Left lung (tissue), 10 donors: ENCODE results near the gene COPS7A. TPM values are rescaled to one million over a fixed set of nuclear protein-coding genes. Genes with fewer than 3 reads are reported as not detected.
"Not testable (repeated sequence)": the region's sequence is repeated elsewhere in the genome, so short reads cannot be mapped to it uniquely, and the experiment has no call there.

ENCODE experiments used
- ATAC-seq: fragments of 200-7000 bp; cut with Tn5 transposase; one replicate; pipeline ENCODE4 v1.9.1; 2020; ENCODE audit warnings: moderate library complexity
- DNase-seq, 4 donors: peaks; one replicate each; pipeline ENCODE4 v3.0.0-alpha.2; 2013 to 2020
- H3K27ac ChIP-seq, 2 donors: fragments of 200-600 bp; sonication (generic) in 1 of 2; one replicate each; pipeline versions ENCODE4 v1.5.0 to v1.8.0; 2020 to 2021
- H3K27me3 ChIP-seq, 2 donors: fragments of 200-600 bp; sonication (generic) in 1 of 2; one replicate each; pipeline versions ENCODE4 v1.5.0 to v1.8.0; 2020 to 2021
- H3K36me3 ChIP-seq, 2 donors: fragments of 200-600 bp; sonication (generic) in 1 of 2; one replicate each; pipeline versions ENCODE4 v1.5.0 to v1.8.0; 2020 to 2021
- H3K4me1 ChIP-seq, 2 donors: fragments of 200-600 bp; one replicate each; pipeline ENCODE4 v1.8.0; 2021
- H3K4me3 ChIP-seq, 2 donors: fragments of 200-600 bp; sonication (generic) in 1 of 2; one replicate each; pipeline versions ENCODE4 v1.5.0 to v1.8.0; 2020 to 2021; ENCODE audit warnings: mild to moderate bottlenecking in 1 of 2
- H3K9me3 ChIP-seq, 2 donors: fragments of 200-600 bp; sonication (generic) in 1 of 2; one replicate each; pipeline versions ENCODE4 v1.5.0 to v1.8.0; 2020 to 2021
- intact Hi-C, 2 donors: fragments of 100-400 bp; cut with DNase I; formaldehyde crosslinking; loops; one replicate each; pipeline versions ENCODE4 v1.11.2 to v1.14.2; 2022
- polyA plus RNA-seq, 6 donors: library from polyadenylated mRNA; unstranded; fragments of 120-200 nt; gene quantifications; one replicate each; pipeline ENCODE4 v1.2.1, GENCODE V29; 2013; ENCODE audit not compliant: insufficient read length in 6 of 6
- total RNA-seq, 2 donors: library from RNA; stranded (reverse); fragmentation: NEBNext Ultra II Directional; extraction: Animal tissue kit (Norgen Biotek cat#: 25700); gene quantifications; one replicate each; pipeline ENCODE4 v1.2.1, GENCODE V29; 2021
- TF ChIP-seq, protein P1 (sequence below), 2 donors: fragments of 200-600 bp; sonication (generic) in 1 of 2; IDR thresholded peaks; one replicate each; pipeline versions ENCODE4 v1.5.0 to v1.8.0; 2021; ENCODE audit warnings: antibody characterized with exemption in 2 of 2
- donor health status: DM: no; HTN: yes; CAD: no.
- donor health status: DM: no; HTN: no; CAD: no.

COPS7A gene
- total and polyA plus RNA-seq, 8 donors: 51.4 to 67.5 (median 54.1) TPM

- TF ChIP-seq, protein P1, sequence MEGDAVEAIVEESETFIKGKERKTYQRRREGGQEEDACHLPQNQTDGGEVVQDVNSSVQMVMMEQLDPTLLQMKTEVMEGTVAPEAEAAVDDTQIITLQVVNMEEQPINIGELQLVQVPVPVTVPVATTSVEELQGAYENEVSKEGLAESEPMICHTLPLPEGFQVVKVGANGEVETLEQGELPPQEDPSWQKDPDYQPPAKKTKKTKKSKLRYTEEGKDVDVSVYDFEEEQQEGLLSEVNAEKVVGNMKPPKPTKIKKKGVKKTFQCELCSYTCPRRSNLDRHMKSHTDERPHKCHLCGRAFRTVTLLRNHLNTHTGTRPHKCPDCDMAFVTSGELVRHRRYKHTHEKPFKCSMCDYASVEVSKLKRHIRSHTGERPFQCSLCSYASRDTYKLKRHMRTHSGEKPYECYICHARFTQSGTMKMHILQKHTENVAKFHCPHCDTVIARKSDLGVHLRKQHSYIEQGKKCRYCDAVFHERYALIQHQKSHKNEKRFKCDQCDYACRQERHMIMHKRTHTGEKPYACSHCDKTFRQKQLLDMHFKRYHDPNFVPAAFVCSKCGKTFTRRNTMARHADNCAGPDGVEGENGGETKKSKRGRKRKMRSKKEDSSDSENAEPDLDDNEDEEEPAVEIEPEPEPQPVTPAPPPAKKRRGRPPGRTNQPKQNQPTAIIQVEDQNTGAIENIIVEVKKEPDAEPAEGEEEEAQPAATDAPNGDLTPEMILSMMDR (IDR thresholded peaks at IDR 0.05): no peak
- Histone ChIP-seq H3K36me3 (no peaks in the 10 kb centered on the region), H3K9me3 (no peaks in the 10 kb centered on the region), H3K4me3 (peak within 1 kb of the TSS; percentile 22 to 28), H3K4me1 (peaks cover 6 to 15% of the 10 kb centered on the region in 2 donors), H3K27me3 (peaks cover 59 to 98% of the 10 kb centered on the region in 2 donors), H3K27ac (no peak within 1 kb of the TSS)
- intact Hi-C loops: no loop called here
- DNase-seq: peak in 1 of 4 donors; percentile 64
- peak; percentile 79 for ATAC-seq
Observed at GRCh38 chr12:6700646-6701051, 23.2 kb upstream of the COPS7A start, which contains the start of gene PIANP. TSS of gene PIANP (minus strand) at chr12:6700815. CDS start at chr12:6698061, 2,754 bp downstream.

GRCh38 chr12:6701078-6701768, 22.6 kb upstream of the COPS7A start:
- Histone ChIP-seq H3K27ac (no peak overlapping the region), H3K4me3 (peak overlapping the region in 1 of 2 donors; percentile 28), H3K36me3 (no peaks in the 10 kb centered on the region), H3K9me3 (no peaks in the 10 kb centered on the region), H3K4me1 (peaks cover 6 to 15% of the 10 kb centered on the region in 2 donors), H3K27me3 (peaks cover 59 to 100% of the 10 kb centered on the region in 2 donors)
- ATAC-seq (no peak), DNase-seq (no peak)
- intact Hi-C loops: no loop called here
- TF ChIP-seq, protein P1 (IDR thresholded peaks at IDR 0.05): no peak

DNA sequence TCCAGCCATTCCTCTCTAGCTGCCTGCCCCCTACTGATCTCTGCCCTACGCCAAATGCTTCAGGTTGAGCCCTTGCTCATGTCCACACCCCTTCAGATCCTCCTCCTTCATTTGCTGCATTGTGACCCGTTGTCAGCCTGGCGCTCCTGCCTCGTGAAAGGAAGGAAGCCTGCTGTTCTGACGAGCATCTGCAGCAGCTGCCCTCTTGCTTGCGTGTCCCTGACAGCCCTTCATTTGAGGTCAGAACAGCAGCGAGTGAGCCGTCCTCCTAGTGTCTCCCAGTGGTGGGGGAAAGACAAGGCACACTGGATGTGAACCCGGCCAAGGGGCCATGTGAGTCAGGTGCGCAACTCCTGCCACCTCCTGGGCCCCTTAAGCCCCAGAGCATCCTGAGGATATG, 20.2 kb upstream of the COPS7A start:
- ATAC-seq (no peak), DNase-seq (no peak)
- Histone ChIP-seq H3K27me3 (peaks cover 55 to 99% of the 10 kb centered on the region in 2 donors), H3K9me3 (no peaks in the 10 kb centered on the region), H3K4me3 (no peak overlapping the region), H3K36me3 (no peaks in the 10 kb centered on the region), H3K4me1 (peaks cover 6 to 15% of the 10 kb centered on the region in 2 donors), H3K27ac (no peak overlapping the region)
- intact Hi-C loops: no loop called here
- TF ChIP-seq, protein P1 (IDR thresholded peaks at IDR 0.05): no peak

DNA sequence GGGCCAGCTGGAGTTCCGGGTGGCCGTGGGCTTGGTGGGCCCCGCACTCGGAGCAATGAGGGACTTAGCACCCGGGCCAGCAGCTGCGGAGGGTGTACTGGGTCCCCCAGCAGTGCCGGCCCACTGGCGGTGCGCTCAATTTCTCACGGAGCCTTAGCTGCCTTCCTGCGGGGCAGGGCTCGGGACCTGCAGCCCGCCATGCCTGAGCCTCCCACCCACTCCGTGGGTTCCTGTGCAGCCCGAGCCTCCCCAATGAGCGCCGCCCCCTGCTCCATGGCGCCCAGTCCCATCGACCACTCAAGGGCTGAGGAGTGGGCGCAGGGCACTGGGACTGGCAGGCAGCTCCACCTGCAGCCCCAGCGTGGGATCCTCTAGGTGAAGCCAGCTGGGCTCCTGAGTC, 15.5 kb upstream of the COPS7A start:
- H3K9me3 ChIP-seq, intact Hi-C loops, H3K27ac ChIP-seq, ATAC-seq, H3K4me3 ChIP-seq, DNase-seq, H3K36me3 ChIP-seq, H3K4me1 ChIP-seq: not testable (repeated sequence)
- H3K27me3 ChIP-seq: peaks cover 14 to 87% of the 10 kb centered on the region in 2 donors

GRCh38 chr12:6708960-6709394, 14.9 kb upstream of the COPS7A start:
- no peaks in the 10 kb centered on the region for H3K9me3 ChIP-seq
- intact Hi-C loops: no loop called here
- H3K4me3 ChIP-seq: no peak overlapping the region
- peaks cover 7 to 87% of the 10 kb centered on the region in 2 donors for H3K27me3 ChIP-seq
- H3K36me3 ChIP-seq: no peaks in the 10 kb centered on the region
- TF ChIP-seq, protein P1 (IDR thresholded peaks at IDR 0.05): no peak
- no peak overlapping the region for H3K27ac ChIP-seq
- ATAC-seq (no peak), DNase-seq (no peak)
- no peaks in the 10 kb centered on the region for H3K4me1 ChIP-seq

DNA sequence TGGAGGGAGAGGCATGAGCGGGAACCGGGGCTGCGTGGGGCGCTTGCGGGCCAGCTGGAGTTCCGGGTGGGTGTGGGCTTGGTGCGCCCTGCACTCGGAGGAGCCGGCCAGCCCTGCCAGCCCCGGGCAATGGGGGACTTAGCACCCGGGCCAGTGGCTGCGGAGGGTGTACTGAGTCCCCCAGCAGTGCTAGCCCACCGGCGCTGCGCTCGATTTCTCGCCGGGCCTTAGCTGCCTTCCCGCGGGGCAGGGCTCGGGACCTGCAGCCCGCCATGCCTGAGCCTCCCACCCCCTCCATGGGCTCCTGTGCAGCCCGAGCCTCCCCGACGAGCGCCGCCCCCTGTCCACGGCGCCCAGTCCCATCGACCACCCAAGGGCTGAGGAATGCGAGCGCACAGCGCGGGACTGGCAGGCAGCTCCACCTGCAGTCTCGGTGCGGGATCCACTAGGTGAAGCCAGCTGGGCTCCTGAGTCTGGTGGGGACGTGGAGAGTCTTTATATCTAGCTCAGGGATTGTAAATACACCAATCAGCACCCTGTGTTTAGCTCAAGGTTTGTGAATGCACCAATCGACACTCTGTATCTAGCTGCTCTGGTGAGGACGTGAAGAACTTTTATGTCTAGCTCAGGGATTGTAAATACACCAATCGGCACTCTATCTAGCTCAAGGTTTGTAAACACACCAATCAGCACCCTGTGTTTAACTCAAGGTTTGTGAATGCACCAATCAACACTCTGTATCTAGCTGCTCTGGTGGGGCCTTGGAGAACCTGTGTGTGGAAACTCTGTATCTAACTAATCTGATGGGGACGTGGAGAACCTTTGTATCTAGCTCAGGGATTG, 7.6 kb upstream of the COPS7A start:
- H3K36me3 ChIP-seq, ATAC-seq, DNase-seq, H3K4me3 ChIP-seq, intact Hi-C loops, H3K27ac ChIP-seq, H3K4me1 ChIP-seq, H3K9me3 ChIP-seq: not testable (repeated sequence)
- peaks cover 0 to 56% of the 10 kb centered on the region in 2 donors for H3K27me3 ChIP-seq
